HG03565 (cell line): Measurements from ENCODE around the gene SPSB2.
"Not testable (repeated sequence)": the region's sequence is repeated elsewhere in the genome, so short reads cannot be mapped to it uniquely, and the experiment has no call there.

Source experiments
- ATAC-seq: cut with Tn5 transposase; IDR thresholded peaks from one replicate; pipeline ENCODE4 v1.9.1; 2021; ENCODE audit warnings: mild to moderate bottlenecking, moderate library complexity; ENCODE audit not compliant: unreplicated experiment

Gene SPSB2

GRCh38 chr12:6903722-6904121, 30.6 kb upstream of the SPSB2 start:
- no peak for ATAC-seq

- no peak for ATAC-seq
Observed at GRCh38 chr12:6902448-6902847, 29.3 kb upstream of the SPSB2 start.

- no peak for ATAC-seq
Observed at GRCh38 chr12:6899837-6900519, 26.9 kb upstream of the SPSB2 start.

- ATAC-seq = no peak
Observed at GRCh38 chr12:6899427-6899826, 26.3 kb upstream of the SPSB2 start.

GRCh38 chr12:6896846-6897435, 23.8 kb upstream of the SPSB2 start:
- no peak for ATAC-seq

GRCh38 chr12:6894321-6894720, 21.2 kb upstream of the SPSB2 start:
- ATAC-seq = no peak

GRCh38 chr12:6892683-6893082, 19.6 kb upstream of the SPSB2 start:
- not testable (repeated sequence) for ATAC-seq

GRCh38 chr12:6891646-6892001, 18.5 kb upstream of the SPSB2 start:
- ATAC-seq = no peak

- peak; percentile 91 for ATAC-seq
Observed at GRCh38 chr12:6890789-6891645, 17.9 kb upstream of the SPSB2 start.

GRCh38 chr12:6889775-6890573, 16.9 kb upstream of the SPSB2 start:
- not testable (repeated sequence) for ATAC-seq

GRCh38 chr12:6888794-6889193, 15.7 kb upstream of the SPSB2 start:
- not testable (repeated sequence) for ATAC-seq

GRCh38 chr12:6888360-6888759, 15.3 kb upstream of the SPSB2 start:
- no peak for ATAC-seq

- ATAC-seq = no peak
Observed at GRCh38 chr12:6887460-6887859, 14.4 kb upstream of the SPSB2 start.

GRCh38 chr12:6886206-6886999, 13.3 kb upstream of the SPSB2 start:
- ATAC-seq = not testable (repeated sequence)

GRCh38 chr12:6884539-6884938, 11.4 kb upstream of the SPSB2 start:
- no peak for ATAC-seq

GRCh38 chr12:6883683-6884082, 10.6 kb upstream of the SPSB2 start:
- no peak for ATAC-seq

- no peak for ATAC-seq
Observed at GRCh38 chr12:6883252-6883651, 10.1 kb upstream of the SPSB2 start.

- ATAC-seq = not testable (repeated sequence)
Observed at GRCh38 chr12:6879824-6880223, 6.7 kb upstream of the SPSB2 start.

- ATAC-seq = not testable (repeated sequence)
Observed at GRCh38 chr12:6874015-6874368, 889 bp upstream of the SPSB2 start.
